ENCODE measurements around the gene DNAJC18. TPM values are rescaled to one million over a fixed set of nuclear protein-coding genes. Genes with fewer than 3 reads are reported as not detected.
"Not testable (repeated sequence)": the region's sequence is repeated elsewhere in the genome, so short reads cannot be mapped to it uniquely, and the experiment has no call there.

Gene DNAJC18
- total RNA-seq: 11.9 TPM
- long read RNA-seq, full-length matches to known transcripts: 12 of 18 reads
- long read RNA-seq, partial matches to known transcripts: 0 of 18 reads
- long read RNA-seq, other reads (novel, unspliced or antisense): 6 of 18 reads

- Histone ChIP-seq H3K27ac (peak within 1 kb of the TSS; percentile 97), H3K4me1 (no peaks in the 10 kb centered on the region), H3K36me3 (no peaks in the 10 kb centered on the region), H3K27me3 (no peaks in the 10 kb centered on the region), H3K4me3 (peak within 1 kb of the TSS; percentile 99), H3K9me3 (no peaks in the 10 kb centered on the region)
- DNase-seq (peak; percentile 98), ATAC-seq (peak; percentile 99)
- intact Hi-C loops (cut with DNase I): no loop called here
- TF ChIP-seq CTCF (IDR thresholded peaks at IDR 0.05): no peak
Observed at GRCh38 chr5:139439013-139439903, at the start of gene DNAJC18. DNAJC18 (minus strand) TSS chr5:139439525; CDS start chr5:139439445, 80 bp downstream.

GRCh38 chr5:139488260-139488659 is 48.9 kb upstream of the DNAJC18 start:
- Histone ChIP-seq H3K4me3 (no peak overlapping the region), H3K27ac (peak overlapping the region; percentile 24), H3K9me3 (no peaks in the 10 kb centered on the region), H3K36me3 (no peaks in the 10 kb centered on the region), H3K4me1 (peaks cover 23% of the 10 kb centered on the region), H3K27me3 (no peaks in the 10 kb centered on the region)
- no peak for TF ChIP-seq CTCF (IDR thresholded peaks at IDR 0.05)
- ATAC-seq (peak; percentile 87), DNase-seq (no peak)
- intact Hi-C loops (cut with DNase I): no loop called here

- no peak overlapping the region for H3K27ac ChIP-seq
- DNase-seq: no peak
- no peaks in the 10 kb centered on the region for H3K27me3 ChIP-seq
- ATAC-seq: no peak
- H3K4me1 ChIP-seq: peaks cover 29% of the 10 kb centered on the region
- H3K9me3 ChIP-seq: no peaks in the 10 kb centered on the region
- TF ChIP-seq CTCF (IDR thresholded peaks at IDR 0.05): no peak
- intact Hi-C loops (cut with DNase I): no loop called here
- no peaks in the 10 kb centered on the region for H3K36me3 ChIP-seq
- no peak overlapping the region for H3K4me3 ChIP-seq
Observed at GRCh38 chr5:139486201-139486600, 46.9 kb upstream of the DNAJC18 start.

GRCh38 chr5:139482890-139483208 is 43.5 kb upstream of the DNAJC18 start:
- Histone ChIP-seq H3K36me3 (peaks cover 11% of the 10 kb centered on the region), H3K27ac (peak overlapping the region; percentile 99), H3K4me3 (peak overlapping the region; percentile 78), H3K4me1 (peaks cover 53% of the 10 kb centered on the region)
- H3K9me3 ChIP-seq; ATAC-seq; H3K27me3 ChIP-seq; intact Hi-C loops (cut with DNase I); DNase-seq: not testable (repeated sequence)

- TF ChIP-seq CTCF (IDR thresholded peaks at IDR 0.05): no peak
- ATAC-seq: peak; percentile 84
- Histone ChIP-seq H3K27ac (peak within 1 kb of the TSS; percentile 99), H3K36me3 (peaks cover 17% of the 10 kb centered on the region), H3K4me1 (peaks cover 53% of the 10 kb centered on the region), H3K27me3 (no peaks in the 10 kb centered on the region), H3K4me3 (peak within 1 kb of the TSS; percentile 78), H3K9me3 (no peaks in the 10 kb centered on the region)
- DNase-seq: peak; percentile 90
- intact Hi-C loops (cut with DNase I): no loop called here
Observed at GRCh38 chr5:139482050-139482889, 42.9 kb upstream of the DNAJC18 start, which contains the start of gene STING1. STING1 (minus strand) TSS chr5:139482758; CDS start chr5:139481704, 1,054 bp downstream.
